Right lung (tissue), 5 donors: Measurements from ENCODE around the gene NID1. TPM values are rescaled to one million over a fixed set of nuclear protein-coding genes. Genes with fewer than 3 reads are reported as not detected.
"Not testable (repeated sequence)": the region's sequence is repeated elsewhere in the genome, so short reads cannot be mapped to it uniquely, and the experiment has no call there.

ENCODE experiments used
- DNase-seq, 2 donors: peaks; one replicate each; pipeline ENCODE4 v3.0.0-alpha.2; 2013
- polyA plus RNA-seq, 5 donors: library from polyadenylated mRNA; unstranded; fragments of 120-200 nt; gene quantifications; one replicate each; pipeline versions ENCODE4 v1.2.1 to v1.2.3, GENCODE V29; 2013; ENCODE audit warnings: inconsistent platforms in 1 of 5, low replicate concordance in 1 of 5; ENCODE audit not compliant: insufficient read length in 5 of 5, insufficient read depth in 1 of 5

The NID1 gene
- polyA plus RNA-seq, 5 donors = 181 to 249 (median 204) TPM

DNA sequence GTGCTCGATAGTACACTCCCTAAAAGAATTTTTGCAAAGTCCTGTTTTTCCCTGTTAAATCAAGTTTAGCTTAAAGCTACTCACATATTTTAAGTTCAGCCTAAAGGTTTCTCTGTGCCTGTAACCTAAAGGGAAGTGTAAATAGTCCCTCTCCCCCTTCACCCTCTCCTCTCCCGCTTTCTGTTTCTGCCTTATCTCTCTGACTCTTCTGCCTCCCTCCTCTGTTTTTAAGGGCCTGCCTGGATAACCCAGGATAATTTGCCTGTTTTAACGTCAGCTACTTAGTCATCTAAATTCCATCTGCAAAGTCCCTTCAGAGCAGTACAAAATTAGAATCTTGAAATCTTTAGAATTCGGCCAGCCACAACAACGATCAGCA lies 92.6 kb downstream of the NID1 start:
- no peak for DNase-seq

- peak; percentile 86 to 93 for DNase-seq
Observed at GRCh38 chr1:235971571-235972310, 93.1 kb downstream of the NID1 start.

DNA sequence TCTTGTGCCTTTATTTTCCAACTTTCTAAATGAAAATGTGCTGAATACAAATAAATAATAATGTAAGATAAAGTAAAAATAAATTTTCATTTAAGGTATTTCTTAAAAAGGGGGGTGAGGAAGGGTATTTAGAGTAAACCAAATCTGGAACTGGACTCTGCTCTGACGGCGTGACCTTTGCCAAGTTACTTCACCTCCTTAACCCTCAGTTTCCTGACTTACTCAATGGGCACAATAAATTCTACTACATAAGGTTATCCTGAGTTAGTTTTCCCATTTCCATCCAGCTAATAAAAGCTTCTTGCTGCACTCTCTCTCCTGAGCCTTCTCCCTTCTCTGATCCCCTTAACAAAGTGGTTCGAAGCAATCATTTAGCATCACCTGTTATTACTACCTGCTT lies 93.9 kb downstream of the NID1 start:
- no peak for DNase-seq

DNA sequence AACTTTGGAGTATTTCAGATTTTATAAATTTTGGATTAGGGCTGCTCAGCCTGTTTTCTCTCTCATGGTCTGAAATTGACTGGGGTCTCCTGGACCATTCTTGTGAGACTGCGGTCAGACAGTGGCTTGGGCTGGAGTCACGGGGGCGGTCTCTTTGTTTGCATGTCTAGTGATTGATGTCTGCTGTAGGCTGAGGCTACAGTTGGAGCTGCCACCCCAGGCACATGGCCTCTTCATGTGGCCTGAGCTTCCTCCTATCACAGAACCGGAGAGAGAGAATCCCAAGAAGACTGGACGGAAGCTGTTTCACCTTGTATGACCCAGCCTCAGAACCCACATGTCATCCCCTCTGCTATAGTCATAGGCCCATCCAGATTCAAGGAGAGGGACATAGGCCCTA lies 96.1 kb downstream of the NID1 start:
- no peak for DNase-seq

DNA sequence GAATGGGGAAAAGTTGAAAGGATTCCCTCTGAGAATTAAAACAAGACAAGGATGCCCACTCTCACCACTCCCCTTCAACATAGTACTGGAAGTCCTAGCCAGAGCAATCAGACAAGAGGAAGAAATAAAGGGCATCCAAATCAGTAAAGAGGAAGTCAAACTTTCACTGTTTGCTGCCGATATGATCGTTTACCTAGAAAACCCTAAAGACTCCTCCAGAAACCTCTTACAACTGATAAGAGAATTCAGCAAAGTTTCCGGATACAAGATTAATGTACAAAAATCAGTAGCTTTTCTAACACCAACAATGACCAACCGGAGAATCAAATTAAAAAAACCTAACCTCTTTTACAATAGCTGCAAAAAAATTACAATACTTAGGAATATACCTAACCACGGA lies 98.8 kb downstream of the NID1 start:
- DNase-seq = not testable (repeated sequence)

GRCh38 chr1:235960809-235961208 lies 104.1 kb downstream of the NID1 start:
- DNase-seq = no peak

DNA sequence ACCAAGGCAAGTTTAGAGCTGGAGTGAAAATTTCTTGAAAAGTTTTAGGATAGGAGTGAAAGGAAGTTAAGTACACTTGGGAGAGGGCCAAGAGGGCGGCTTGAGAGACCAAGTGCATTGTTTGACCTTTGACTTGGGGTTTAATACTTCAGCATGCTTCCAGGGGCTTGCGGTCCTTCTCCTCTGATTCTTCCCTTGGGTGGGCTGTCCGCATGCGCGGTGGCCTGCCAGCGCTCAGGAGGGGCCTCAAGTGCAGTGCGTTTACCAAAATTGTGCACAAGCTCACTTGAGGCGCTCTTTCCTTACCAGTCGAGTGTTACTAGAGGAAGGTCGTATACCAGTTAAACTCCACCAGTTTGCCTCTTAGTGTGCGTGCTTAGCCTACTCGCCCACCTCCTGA lies 106.9 kb downstream of the NID1 start:
- no peak for DNase-seq

DNA sequence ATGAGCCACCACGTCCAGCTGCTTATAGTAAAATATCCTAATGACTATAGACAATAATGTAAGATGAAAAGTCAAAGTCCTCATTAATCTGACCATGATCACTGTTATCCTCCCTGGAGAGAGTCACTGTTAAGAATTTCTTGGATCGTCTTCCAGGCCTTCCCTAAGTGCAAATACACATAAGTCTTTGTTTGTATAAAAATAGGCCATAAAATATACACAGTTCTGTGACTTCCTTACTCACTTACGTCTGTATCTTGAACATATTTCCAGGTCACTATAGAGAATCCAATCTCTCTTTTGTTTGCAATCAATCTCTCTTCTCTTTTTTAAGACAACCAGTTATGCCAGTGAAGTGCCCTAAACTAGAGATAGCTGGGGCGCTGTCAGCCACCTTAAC lies 109.1 kb downstream of the NID1 start:
- DNase-seq = no peak

DNA sequence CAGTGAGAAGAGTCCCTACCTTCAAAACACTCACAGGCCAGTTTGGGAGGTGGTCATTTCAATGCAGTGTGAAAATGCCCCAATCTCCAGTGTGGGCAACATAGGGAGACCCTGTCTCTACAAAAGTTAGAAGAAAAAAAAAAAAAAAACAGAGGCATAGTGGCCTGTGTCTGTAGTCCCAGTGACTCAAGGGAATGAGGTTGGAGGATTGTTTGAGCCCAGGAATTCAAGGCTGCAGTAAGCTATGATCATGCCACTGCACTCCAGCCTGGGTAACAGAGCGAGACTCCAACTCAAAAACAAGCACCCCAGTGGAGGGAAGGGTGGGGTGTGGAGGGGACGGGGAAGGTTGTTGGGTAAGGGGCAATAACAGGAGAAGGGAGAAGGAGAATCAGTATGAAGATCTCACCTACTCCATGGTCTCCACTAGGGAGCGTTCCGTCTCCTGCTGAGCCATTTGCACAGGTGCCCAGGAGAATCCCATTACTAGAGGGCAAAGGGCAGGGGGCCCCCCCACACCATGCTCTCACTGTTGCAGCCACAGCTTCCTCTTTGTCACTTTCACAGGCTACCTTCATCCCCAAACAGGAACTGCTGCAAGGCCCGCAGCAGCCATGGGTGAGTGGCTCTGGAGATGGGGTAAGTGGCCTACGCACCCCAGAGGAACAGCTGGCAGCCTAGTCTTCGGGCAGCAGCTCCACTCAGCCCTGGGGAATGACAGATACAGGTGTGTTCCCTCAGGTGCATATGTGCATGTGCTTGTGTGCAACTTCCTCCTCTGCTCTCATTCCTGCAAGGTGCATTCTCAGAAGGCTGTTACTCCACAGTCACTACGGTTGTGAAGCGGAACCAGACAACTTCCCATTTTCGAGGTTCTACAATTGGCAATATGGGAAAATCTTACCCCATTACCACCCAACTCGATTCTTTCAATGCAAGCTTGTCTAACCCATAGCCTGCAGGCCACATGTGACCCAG lies 110.3 kb downstream of the NID1 start:
- DNase-seq = no peak

DNA sequence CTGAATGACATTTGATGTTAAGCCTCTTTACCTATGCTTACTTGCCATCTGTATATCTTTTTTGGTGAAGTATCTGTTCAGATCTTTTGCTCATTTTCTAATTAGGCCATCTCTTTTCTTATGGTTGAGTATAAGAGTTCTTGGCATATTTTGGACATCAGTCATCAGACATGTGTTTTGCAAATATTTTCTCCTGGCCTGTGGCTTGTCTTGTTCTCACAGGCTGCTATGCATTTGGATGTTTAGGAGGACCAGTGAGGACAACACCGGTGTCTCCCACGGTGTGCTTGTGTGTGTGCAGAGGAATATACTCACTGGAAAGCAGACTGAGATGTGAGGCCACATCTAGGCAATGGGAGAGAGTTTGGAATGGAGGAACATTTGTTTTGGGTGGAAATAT lies 111.1 kb downstream of the NID1 start:
- no peak for DNase-seq

GRCh38 chr1:235952950-235953615 lies 111.8 kb downstream of the NID1 start:
- DNase-seq = no peak

GRCh38 chr1:235951661-235952060 lies 113.2 kb downstream of the NID1 start:
- no peak for DNase-seq

GRCh38 chr1:235950318-235950717 lies 114.6 kb downstream of the NID1 start:
- no peak for DNase-seq

GRCh38 chr1:235948774-235949427 lies 116.0 kb downstream of the NID1 start:
- no peak for DNase-seq

DNA sequence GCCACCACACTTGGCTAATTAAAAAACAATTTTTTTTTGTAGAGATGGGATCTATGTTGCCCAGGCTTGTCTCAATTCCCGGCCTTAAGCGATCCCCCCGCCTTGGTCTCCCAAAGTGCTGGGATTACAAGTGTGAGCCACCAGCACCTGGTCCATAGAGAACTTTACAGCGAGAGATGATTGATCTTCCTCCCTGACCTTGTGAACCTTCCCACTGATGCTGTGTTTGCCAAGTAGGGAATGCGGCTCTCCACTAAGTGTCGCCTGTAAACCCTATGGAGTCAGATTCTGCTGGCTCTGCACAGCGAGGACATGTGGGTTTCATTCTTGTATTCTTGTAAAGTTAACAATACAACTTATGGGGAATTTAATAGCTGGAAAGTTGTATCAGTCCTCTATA lies 116.9 kb downstream of the NID1 start:
- DNase-seq = no peak

- DNase-seq = no peak
Observed at GRCh38 chr1:235946571-235946981, 118.3 kb downstream of the NID1 start.

DNA sequence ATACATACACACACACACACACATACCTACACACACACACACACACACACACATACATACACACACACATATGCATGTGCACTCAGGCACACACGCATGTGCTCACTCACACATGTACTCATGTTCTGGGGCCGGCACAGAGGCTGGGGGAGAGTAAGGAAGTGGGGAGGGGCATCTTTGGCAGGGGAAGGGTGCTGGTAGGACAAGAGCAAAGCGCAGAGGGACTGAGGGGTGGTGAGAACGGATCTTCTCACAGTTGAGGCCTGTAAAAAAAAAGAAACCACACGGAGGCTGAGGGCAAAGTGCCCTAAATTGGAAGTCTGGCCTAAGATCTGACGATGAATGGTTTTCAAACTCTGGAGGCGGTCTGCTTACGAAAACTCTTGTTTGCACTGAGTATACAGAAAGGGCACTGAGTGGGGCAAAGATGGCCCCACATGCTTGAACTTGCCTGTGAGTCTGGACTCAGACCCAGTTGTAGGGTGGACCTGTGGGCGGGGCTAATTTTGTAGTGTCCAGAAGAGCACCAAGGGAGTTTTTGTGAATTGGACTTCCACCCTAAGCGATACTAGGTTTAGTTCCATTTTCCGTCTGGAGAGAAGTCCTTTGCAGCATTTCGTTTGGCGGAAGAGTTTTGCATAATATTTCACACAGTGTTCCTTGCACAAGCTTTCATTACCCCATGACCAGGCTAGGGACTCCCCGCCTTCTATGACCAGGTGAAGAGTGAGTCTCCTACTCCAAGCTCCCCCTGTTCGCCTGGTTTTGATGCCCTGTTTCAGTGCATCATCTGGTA lies 118.9 kb downstream of the NID1 start:
- DNase-seq = no peak

GRCh38 chr1:235943581-235944114 lies 121.2 kb downstream of the NID1 start:
- DNase-seq = no peak

DNA sequence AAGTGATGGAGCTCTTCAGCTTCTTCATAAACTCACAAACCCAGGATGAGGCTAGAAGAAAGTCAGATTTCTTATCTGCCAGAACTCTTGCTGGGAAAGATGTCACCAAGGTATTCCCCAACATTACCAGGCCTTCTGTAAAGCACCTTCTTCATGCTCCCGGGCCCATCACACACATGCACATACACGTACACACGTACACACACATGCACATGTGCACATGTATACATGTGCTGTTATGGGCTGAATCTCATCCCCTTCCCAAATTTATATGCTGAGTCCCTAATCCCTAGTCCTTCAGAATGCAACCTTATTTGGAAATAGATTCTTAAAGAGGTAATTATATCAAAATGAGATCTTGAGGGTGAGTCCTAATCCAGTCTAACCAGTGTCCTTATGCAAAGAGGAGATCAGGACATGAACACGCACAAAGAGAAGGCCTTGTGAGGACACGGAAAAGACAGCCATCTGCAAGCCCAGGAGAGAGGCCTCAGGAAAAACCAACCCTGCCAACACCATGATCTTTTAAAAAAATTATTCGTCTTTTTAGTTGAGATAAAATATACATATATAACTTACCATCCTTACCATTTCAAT lies 121.8 kb downstream of the NID1 start:
- DNase-seq = no peak

DNA sequence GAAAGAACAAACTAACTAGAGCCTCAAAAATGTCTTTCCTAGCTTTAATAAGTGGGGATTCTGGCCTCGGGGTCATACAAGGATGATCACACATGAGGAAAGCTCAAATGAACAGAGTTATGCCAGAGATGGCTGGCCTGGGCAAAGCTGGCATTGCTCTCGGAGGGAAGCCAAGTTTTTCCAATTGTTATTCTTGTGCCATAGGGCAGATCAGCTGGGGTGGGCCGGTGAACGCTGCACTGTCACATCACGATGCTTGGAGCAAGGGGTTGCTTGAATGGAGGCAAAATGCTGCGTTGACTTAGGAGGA lies 122.3 kb downstream of the NID1 start:
- DNase-seq = no peak
